Lung (tissue), 12 donors: ENCODE results near the gene CTSA. TPM values are rescaled to one million over a fixed set of nuclear protein-coding genes. Genes with fewer than 3 reads are reported as not detected.

Experiments
- ATAC-seq: fragments of 200-7000 bp; cut with Tn5 transposase; one replicate; pipeline ENCODE4 v1.9.1; 2020; ENCODE audit warnings: moderate number of reproducible peaks; ENCODE audit not compliant: insufficient read depth, low FRiP score
- DNase-seq, 3 donors: peaks; one replicate each; pipeline ENCODE4 v3.0.0-alpha.2; 2013 to 2017
- H3K27ac ChIP-seq, 2 donors: one replicate each; pipeline ENCODE4 v1.5.1; 2013; ENCODE audit warnings: mild to moderate bottlenecking in 2 of 2, moderate library complexity in 2 of 2, control low read depth in 1 of 2, inconsistent platforms in 1 of 2, low read depth in 1 of 2, low read length in 1 of 2
- H3K27me3 ChIP-seq, 3 donors: one replicate each; pipeline ENCODE4 v1.5.1; 2013; ENCODE audit warnings: low read length in 2 of 3; ENCODE audit not compliant: control insufficient read depth in 3 of 3, insufficient read depth in 3 of 3
- H3K36me3 ChIP-seq, 4 donors: one replicate each; pipeline ENCODE4 v1.5.1; 2013; ENCODE audit warnings: low read length in 4 of 4, mild to moderate bottlenecking in 1 of 4, moderate library complexity in 1 of 4; ENCODE audit not compliant: control insufficient read depth in 4 of 4, insufficient read depth in 4 of 4
- H3K4me1 ChIP-seq, 5 donors: one replicate each; pipeline ENCODE4 v1.5.1; 2013; ENCODE audit warnings: low read length in 5 of 5, mild to moderate bottlenecking in 2 of 5, moderate library complexity in 1 of 5; ENCODE audit not compliant: control insufficient read depth in 5 of 5, insufficient read depth in 5 of 5
- H3K4me3 ChIP-seq: one replicate; pipeline ENCODE4 v1.5.1; 2013; ENCODE audit warnings: mild to moderate bottlenecking, control low read depth, moderate library complexity
- H3K9ac ChIP-seq, 2 donors: one replicate each; pipeline ENCODE4 v1.5.1; 2013; ENCODE audit warnings: low read length in 2 of 2, control low read depth in 1 of 2; ENCODE audit not compliant: insufficient read depth in 1 of 2
- H3K9me3 ChIP-seq, 4 donors: one replicate each; pipeline ENCODE4 v1.5.1; 2013; ENCODE audit warnings: low read length in 3 of 4, mild to moderate bottlenecking in 1 of 4, moderate library complexity in 1 of 4; ENCODE audit not compliant: control insufficient read depth in 4 of 4, insufficient read depth in 3 of 4
- CTCF ChIP-seq: IDR thresholded peaks from 2 replicates; pipeline ENCODE4 v1.5.1; 2012; ENCODE audit warnings: mild to moderate bottlenecking; ENCODE audit errors: control extremely low read depth, extremely low read depth
- WGBS, 2 donors: extraction: QIAGEN DNeasy Blood & Tissue Kit; methylation state at CpG; one replicate each; pipeline ENCODE4 v1.1.7; 2013; 5-methylcytosine and 5-hydroxymethylcytosine counted together
- polyA plus RNA-seq, 2 donors: library from polyadenylated mRNA; stranded (reverse); fragments of 200-250 nt; gene quantifications; one replicate each; pipeline ENCODE4 v1.2.1, GENCODE V29; 2013
- total RNA-seq, 2 donors: library from RNA; depleted of rRNA in 1 of 2; stranded (reverse); fragments of >200 nt in 1 of 2; gene quantifications; one replicate each; pipeline ENCODE4 v1.2.1, GENCODE V29; 2014 to 2021
- donor health status: control.
- donor health status: control.
- donor health status: Bipolar disorder and iron deficiency.
- donor health status: healthy.
- donor health status: DM: yes; HTN: yes; CAD: no.

Gene CTSA
- total and polyA plus RNA-seq, 4 donors: 72.2 to 247 (median 140) TPM

DNA sequence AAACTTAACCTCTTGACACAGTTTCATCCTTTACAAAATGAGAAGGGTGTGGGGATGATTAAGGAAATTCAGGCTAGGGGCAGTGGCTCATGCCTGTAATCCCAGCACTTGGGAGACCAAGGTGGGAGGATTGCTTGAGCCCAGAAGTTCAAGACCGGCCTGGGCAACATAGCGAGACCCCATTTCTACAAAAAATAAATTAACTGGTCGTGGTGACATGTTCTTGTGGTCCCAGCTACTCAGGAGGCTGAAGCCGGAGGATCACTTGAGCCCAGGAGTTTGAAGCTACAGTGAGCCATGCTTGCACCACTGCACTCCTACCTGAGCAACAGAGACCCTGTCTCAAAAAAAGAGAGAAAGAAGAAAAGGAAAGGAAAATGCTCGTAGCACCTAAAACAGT, 24.7 kb upstream of the CTSA start:
- no peak overlapping the region for H3K4me3 ChIP-seq
- 95 to 97% methylated on average over 5 of the region's 5 CpGs for WGBS, 2 donors
- H3K9me3 ChIP-seq: no peaks in the 10 kb centered on the region
- H3K4me1 ChIP-seq: no peaks in the 10 kb centered on the region
- DNase-seq (no peak), ATAC-seq (no peak)
- no peak overlapping the region for H3K27ac ChIP-seq
- H3K36me3 ChIP-seq: no peaks in the 10 kb centered on the region
- no peak for TF ChIP-seq CTCF
- no peak overlapping the region for H3K9ac ChIP-seq
- no peaks in the 10 kb centered on the region for H3K27me3 ChIP-seq

- 88 to 93% methylated on average over 6 of the region's 6 CpGs for WGBS, 2 donors
- no peak for TF ChIP-seq CTCF
- no peak overlapping the region for H3K9ac ChIP-seq
Observed at GRCh38 chr20:45867136-45867818, 23.9 kb upstream of the CTSA start.

DNA sequence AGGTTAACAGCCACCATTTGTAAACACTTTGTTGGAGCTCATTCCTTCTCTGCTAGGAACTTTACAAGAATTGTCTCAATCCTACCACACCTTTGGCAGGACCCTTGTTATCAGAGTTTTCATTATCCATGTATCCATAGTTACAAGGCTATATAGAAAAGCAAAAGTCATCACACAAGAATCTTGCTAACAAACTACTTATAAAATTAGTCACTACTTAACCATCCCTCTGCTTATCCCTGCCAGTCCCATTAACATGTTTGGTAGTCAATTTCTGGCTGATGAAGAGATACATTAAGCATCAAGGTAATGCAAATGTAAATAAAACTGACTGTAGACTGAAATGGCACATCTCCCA, 23.3 kb upstream of the CTSA start:
- H3K9ac ChIP-seq: no peak overlapping the region
- H3K4me3 ChIP-seq: no peak overlapping the region
- H3K27me3 ChIP-seq: no peaks in the 10 kb centered on the region
- no peaks in the 10 kb centered on the region for H3K4me1 ChIP-seq
- TF ChIP-seq CTCF: no peak
- no peaks in the 10 kb centered on the region for H3K36me3 ChIP-seq
- DNase-seq: no peak
- no peak overlapping the region for H3K27ac ChIP-seq
- no peaks in the 10 kb centered on the region for H3K9me3 ChIP-seq
- ATAC-seq: no peak

More at GRCh38 chr20:45867136-45867818, 23.9 kb upstream of the CTSA start:
- H3K9me3 ChIP-seq: no peaks in the 10 kb centered on the region
- DNase-seq (no peak), ATAC-seq (no peak)
- H3K27ac ChIP-seq: no peak overlapping the region
- H3K36me3 ChIP-seq: no peaks in the 10 kb centered on the region
- no peak overlapping the region for H3K4me3 ChIP-seq
- no peaks in the 10 kb centered on the region for H3K27me3 ChIP-seq
- H3K4me1 ChIP-seq: no peaks in the 10 kb centered on the region

- Histone ChIP-seq H3K36me3 (peaks cover under 1 to 11% (median 8%) of the 10 kb centered on the region in 4 donors), H3K4me3 (no peak overlapping the region), H3K27ac (no peak overlapping the region), H3K9ac (no peak overlapping the region), H3K9me3 (no peaks in the 10 kb centered on the region), H3K27me3 (no peaks in the 10 kb centered on the region), H3K4me1 (no peaks in the 10 kb centered on the region)
- DNase-seq (no peak), ATAC-seq (no peak)
- TF ChIP-seq CTCF: no peak
- 91 to 92% methylated on average over 4 of the region's 4 CpGs for WGBS, 2 donors
Observed at GRCh38 chr20:45872626-45873025, 18.5 kb upstream of the CTSA start.
